ENCODE results near the gene ENPP6. TPM values are rescaled to one million over a fixed set of nuclear protein-coding genes. Genes with fewer than 3 reads are reported as not detected.
A peak's percentile ranks its signal among the peaks of the same experiment; 100 is the strongest.
"Not testable (repeated sequence)": the region's sequence is repeated elsewhere in the genome, so short reads cannot be mapped to it uniquely, and the experiment has no call there.

Gene ENPP6
- total RNA-seq, 1 donor from 2014 or later, result not detected

DNA sequence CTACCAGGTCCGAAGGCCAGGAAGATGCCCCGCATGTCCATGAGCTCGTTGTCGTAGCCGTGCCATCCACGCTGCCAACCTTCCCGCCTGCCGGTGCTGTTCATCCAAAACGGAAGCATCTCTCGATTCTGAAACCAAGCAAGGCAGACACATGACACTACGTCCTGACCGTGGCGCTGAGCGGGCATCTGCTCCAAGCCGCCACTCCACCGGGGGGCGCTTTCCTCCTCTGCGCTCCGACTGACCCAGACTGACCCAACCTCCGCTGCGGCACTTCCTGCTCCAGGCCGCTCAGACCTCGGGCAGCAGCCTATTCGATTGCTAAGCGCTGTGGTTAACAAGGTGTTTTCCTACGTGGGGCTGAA, 120.5 kb downstream of the ENPP6 start:
- intact Hi-C loops (cut with micrococcal nuclease), result no loop called here

DNA sequence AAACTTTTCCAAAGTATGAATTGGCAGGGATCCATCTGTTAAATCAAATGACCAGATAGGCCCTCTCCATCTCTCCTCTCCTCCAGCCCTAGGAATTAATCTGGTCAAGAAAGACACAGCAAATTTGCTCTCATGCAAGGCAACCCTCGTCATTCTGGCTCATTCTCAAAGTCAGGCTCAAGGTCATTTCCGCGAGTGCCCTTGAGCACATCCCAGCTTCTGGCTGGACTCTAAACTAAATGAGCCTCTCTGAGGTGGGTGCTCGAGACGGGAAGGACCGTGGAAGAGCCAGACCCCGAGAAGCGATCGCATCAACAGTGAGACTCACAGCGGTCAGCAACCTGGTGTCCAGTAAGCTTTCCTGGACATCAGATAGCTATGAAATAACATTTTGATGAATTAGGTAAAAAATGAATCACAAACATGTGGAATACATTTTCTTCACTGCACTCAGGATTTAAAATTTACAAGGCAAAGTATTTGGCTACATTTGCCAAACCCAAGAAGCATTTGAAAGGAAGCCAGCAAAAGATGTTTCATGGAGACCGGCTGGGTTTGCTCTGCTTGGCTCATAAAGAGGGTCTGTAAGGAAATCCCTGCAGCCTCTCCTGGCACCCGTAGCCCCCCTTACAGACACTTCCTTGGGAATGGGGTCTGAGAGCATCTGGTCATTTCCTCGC, 121.0 kb downstream of the ENPP6 start:
- DNase-seq (no peak), ATAC-seq (no peak)
- intact Hi-C loops (cut with micrococcal nuclease), result no loop called here

More for the DNA sequence above, 120.5 kb downstream of the ENPP6 start:
- peak; percentile 57 for ATAC-seq
- peak; percentile 68 for DNase-seq

DNA sequence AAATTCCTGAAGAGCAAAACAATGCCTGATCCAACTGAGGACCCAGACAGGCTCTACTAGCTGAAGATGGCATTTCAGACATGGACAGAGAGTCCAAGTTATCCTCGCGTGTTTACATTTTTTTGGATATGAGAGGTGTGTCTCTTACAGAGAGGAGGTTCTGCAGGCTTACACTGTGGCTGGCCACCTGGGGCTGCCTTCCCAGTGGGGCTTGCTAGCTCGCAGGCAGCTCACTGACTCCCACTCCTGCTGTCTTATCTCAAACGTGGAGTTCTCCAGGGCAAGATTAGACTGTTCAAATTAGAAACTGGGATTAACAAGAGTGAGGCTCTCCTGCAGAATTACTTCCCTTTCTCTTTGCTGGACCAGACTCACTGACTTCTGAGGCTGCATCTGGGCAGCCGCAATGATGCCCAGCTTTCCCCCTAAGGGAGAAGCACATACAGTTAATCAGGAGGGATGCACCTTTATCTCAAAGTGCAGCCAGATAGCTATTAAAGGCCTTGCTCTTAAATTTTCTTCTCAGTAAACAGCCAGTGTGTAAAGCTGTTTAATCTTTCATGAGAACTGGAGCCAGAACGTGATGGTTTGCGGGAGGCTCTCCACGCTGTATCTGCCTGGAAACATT, 123.0 kb downstream of the ENPP6 start:
- no peak for DNase-seq
- intact Hi-C loops (cut with micrococcal nuclease), result no loop called here
- ATAC-seq, result no peak

GRCh38 chr4:184091986-184092385, 125.7 kb downstream of the ENPP6 start:
- DNase-seq (no peak), ATAC-seq (no peak)
- intact Hi-C loops (cut with micrococcal nuclease), result no loop called here

DNA sequence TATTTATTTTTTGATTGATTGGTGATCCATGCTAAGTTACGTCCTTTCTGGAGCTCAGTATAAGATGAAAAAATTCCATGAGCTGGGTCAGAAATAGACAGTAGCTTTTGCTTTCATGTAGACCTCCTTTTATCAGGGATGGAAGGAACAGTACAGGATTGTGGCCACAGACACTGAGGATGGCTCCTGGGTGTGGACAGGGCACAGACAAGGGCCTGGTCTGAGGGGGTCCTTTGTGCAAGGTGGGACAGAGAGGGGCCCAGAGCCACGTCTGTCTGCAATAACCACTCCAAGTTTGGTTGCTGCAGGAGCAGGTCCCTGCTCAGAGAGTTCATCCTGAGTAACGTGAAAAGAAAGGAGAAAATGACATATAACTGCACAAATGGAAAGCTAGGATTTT, 127.1 kb downstream of the ENPP6 start:
- intact Hi-C loops (cut with micrococcal nuclease), result no loop called here
- ATAC-seq, result no peak
- DNase-seq, result no peak

- intact Hi-C loops (cut with micrococcal nuclease), result no loop called here
- no peak for ATAC-seq
Observed at GRCh38 chr4:184080674-184081073, 137.0 kb downstream of the ENPP6 start.

GRCh38 chr4:184074677-184075388, 142.8 kb downstream of the ENPP6 start:
- ATAC-seq (no peak), DNase-seq (no peak)
- intact Hi-C loops (cut with micrococcal nuclease), result no loop called here

More at GRCh38 chr4:184080674-184081073, 137.0 kb downstream of the ENPP6 start:
- no peak for DNase-seq

DNA sequence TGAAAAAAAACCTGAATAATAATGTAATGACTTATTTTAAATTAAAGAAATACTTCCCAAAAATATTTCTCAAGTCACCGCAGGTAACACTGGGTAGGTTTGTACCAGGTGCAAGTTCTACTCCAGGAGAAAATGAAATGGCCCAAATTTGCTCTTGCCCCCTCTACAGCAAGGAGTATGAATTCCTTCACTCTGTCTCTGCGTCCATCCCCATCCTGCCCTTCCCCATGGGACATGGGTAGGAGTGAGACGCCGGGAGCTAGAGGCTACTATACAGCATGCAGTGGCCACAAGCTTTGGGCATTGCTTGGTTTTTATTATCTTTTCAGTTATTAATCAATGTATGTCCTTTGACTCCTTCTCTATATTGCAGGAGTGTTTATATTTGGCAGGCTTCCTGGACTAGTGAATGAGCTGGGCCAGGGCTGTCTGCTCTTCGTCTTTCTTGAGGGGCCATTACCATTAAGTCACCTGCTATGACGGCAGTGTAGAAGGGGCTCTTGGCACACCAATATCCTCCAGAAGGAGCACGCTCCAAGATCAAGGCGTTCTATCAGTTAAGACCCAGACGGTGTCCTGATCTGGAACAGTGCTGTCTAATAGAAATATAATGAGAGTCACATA, 149.6 kb downstream of the ENPP6 start:
- ATAC-seq, result no peak
- no peak for DNase-seq
- intact Hi-C loops (cut with micrococcal nuclease), result no loop called here

GRCh38 chr4:184066584-184067300, 150.9 kb downstream of the ENPP6 start:
- intact Hi-C loops (cut with micrococcal nuclease), result no loop called here
- DNase-seq (no peak), ATAC-seq (no peak)

GRCh38 chr4:184064877-184065276, 152.8 kb downstream of the ENPP6 start:
- no peak for DNase-seq
- ATAC-seq, result no peak
- intact Hi-C loops (cut with micrococcal nuclease), result no loop called here

- ATAC-seq, result no peak
- DNase-seq, result no peak
- intact Hi-C loops (cut with micrococcal nuclease), result no loop called here
Observed at GRCh38 chr4:184062769-184063168, 154.9 kb downstream of the ENPP6 start.

- ATAC-seq, result no peak
- intact Hi-C loops (cut with micrococcal nuclease), result no loop called here
- no peak for DNase-seq
Observed at GRCh38 chr4:184061582-184061981, 156.1 kb downstream of the ENPP6 start.

DNA sequence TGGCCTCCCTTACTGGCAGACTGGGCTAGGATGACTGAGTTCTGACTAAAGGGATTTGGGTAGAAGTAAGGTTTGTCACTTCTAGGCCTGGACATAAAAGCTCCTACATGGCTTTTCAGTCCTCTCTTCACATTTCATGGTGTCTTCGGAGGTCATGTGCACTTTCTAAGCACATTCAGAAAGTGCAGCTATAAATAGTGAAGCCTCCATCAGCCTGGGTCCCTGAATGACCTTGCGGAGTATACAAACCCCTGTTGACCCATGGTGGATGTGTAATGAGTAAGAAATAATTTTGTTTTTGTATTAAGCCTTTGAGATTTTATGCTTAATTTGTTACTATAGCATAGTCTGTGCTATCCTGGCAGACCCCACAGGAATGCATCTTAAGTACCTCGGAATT, 158.6 kb downstream of the ENPP6 start:
- peak; percentile 76 for ATAC-seq
- intact Hi-C loops (cut with micrococcal nuclease), result no loop called here
- no peak for DNase-seq

GRCh38 chr4:184058026-184058425, 159.6 kb downstream of the ENPP6 start:
- ATAC-seq, result no peak
- no peak for DNase-seq
- intact Hi-C loops (cut with micrococcal nuclease), result no loop called here

GRCh38 chr4:184056877-184057276, 160.8 kb downstream of the ENPP6 start:
- intact Hi-C loops (cut with micrococcal nuclease), result no loop called here
- ATAC-seq (no peak), DNase-seq (no peak)

GRCh38 chr4:184053434-184053833, 164.2 kb downstream of the ENPP6 start:
- DNase-seq (no peak), ATAC-seq (no peak)
- intact Hi-C loops (cut with micrococcal nuclease), result no loop called here

GRCh38 chr4:184052616-184053015, 165.1 kb downstream of the ENPP6 start:
- ATAC-seq, result no peak
- DNase-seq, result no peak
- intact Hi-C loops (cut with micrococcal nuclease), result no loop called here

GRCh38 chr4:184051262-184051661, 166.4 kb downstream of the ENPP6 start:
- ATAC-seq; intact Hi-C loops (cut with micrococcal nuclease); DNase-seq: not testable (repeated sequence)

DNA sequence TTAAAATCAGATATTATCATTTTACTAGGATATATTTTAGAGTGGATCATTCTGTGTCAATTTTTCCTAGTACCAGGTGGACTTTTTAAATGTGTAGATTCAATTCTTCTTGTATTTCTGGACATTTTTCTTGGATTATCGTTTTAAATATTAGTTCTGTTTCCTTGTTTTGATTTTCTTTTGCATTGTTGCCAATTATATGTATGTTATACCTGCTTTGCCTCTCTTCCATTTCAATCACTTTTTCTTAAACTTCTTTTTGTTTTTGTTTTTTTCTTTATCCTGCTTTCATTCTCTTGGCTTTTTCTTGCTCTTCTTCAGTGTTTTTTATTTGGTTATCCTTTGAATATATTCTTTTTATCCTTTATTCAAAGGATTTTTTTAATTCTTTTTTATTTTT, 171.5 kb downstream of the ENPP6 start:
- intact Hi-C loops (cut with micrococcal nuclease), result no loop called here
- DNase-seq (no peak), ATAC-seq (no peak)

All from left ventricle myocardium superior (tissue), 1 donor.